ENCODE measurements around the gene DIPK1B. TPM values are rescaled to one million over a fixed set of nuclear protein-coding genes. Genes with fewer than 3 reads are reported as not detected.

The DIPK1B gene
- total RNA-seq, 1 experiment from 2014 or later, result 40.4 TPM

DNA sequence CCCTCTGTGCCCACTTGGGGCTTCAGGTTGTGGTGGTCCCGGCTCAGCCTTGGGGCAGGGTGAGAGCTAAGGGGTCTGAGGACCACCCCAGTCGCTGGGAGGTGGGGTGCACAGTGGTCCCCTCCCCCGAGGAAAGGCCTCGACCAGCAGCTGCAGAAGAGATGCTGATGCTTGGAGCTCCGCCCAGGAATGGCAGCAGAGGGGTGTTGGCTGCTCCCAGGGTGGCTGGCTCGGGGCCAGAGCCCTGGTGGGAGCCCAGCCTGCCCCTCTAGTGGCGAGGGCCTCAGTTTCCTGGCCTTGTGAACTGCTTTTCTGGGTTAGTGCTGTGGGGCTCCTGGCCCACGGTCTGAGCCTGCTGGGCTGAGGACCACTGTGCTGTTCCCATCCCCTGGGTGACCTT, 1.2 kb downstream of the DIPK1B start:
- H3K4me3 ChIP-seq (ENCODE audit: low read depth, low read length), result peak overlapping the region; percentile 85
- no peak overlapping the region for H3K27ac Mint-ChIP-seq (ENCODE audit: unreplicated experiment)
- TF ChIP-seq, protein P1, sequence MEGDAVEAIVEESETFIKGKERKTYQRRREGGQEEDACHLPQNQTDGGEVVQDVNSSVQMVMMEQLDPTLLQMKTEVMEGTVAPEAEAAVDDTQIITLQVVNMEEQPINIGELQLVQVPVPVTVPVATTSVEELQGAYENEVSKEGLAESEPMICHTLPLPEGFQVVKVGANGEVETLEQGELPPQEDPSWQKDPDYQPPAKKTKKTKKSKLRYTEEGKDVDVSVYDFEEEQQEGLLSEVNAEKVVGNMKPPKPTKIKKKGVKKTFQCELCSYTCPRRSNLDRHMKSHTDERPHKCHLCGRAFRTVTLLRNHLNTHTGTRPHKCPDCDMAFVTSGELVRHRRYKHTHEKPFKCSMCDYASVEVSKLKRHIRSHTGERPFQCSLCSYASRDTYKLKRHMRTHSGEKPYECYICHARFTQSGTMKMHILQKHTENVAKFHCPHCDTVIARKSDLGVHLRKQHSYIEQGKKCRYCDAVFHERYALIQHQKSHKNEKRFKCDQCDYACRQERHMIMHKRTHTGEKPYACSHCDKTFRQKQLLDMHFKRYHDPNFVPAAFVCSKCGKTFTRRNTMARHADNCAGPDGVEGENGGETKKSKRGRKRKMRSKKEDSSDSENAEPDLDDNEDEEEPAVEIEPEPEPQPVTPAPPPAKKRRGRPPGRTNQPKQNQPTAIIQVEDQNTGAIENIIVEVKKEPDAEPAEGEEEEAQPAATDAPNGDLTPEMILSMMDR (IDR thresholded peaks at IDR 0.05; ENCODE audit: insufficient read depth in 1 of 2, low read depth in 1 of 2, low read length in 1 of 2, severe bottlenecking in 1 of 2, unreplicated experiment in 1 of 2), result no peak

DNA sequence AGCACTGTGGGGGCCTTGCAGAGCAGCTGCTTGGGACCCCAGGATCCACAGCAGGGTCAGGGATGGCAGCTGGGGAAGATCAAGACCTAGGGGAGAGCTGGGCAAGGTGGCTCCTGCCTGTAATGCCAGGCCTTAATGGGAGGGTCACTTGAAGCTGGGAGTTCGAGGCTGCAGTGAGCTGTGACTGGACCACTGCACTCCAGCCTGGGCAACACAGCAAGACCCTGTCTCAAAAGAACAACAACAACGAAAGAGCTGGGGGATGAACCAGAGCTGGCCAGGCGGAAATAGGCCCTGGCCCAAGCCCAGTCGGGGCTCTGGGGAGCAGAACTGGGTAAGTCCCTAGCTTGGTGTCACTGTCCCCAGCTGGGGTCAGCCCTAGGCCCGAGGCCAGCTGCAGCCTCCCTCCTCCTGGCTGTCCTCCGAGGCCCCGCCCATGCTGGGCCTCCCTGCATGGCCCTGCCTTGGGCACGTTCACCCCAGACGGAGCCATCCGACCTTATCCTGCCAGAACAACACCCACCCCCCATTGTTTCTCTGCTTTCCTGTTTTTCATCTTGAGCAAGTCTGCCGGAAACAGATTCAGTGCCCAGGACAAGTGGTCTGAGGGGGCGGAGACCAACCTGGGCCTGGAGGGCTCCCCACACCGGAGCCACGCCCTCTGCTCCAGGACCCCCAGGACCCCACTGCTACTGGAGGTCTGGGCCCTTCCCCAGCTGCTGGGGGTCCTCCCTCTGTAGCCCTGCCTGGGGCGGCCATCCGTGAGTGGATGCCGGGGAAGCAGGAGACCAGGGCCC, 1.9 kb downstream of the DIPK1B start:
- H3K27ac Mint-ChIP-seq (ENCODE audit: unreplicated experiment), result no peak overlapping the region
- no peaks in the 10 kb centered on the region for H3K27me3 Mint-ChIP-seq (ENCODE audit: insufficient read depth, unreplicated experiment)
- no peaks in the 10 kb centered on the region for H3K27me3 ChIP-seq (replicated peaks; ENCODE audit: control insufficient read depth, insufficient read depth, low read length)
- peak in 1 of 2 experiments; percentile 39 for DNase-seq
- peaks cover 2% of the 10 kb centered on the region for H3K36me3 ChIP-seq (ENCODE audit: control insufficient read depth, insufficient read depth, low read length)
- CTCF ChIA-PET, result interaction anchor here (1.8 kb wide), 1 partner anchor 13 kb away, joined by 4 read pairs; no protein-coding TSS in a partner anchor
- POLR2A ChIA-PET, result interaction anchor here (1.2 kb wide), 1 partner anchor 14 kb away, joined by 5 read pairs; no protein-coding TSS in a partner anchor
- intact Hi-C loops (cut with micrococcal nuclease; ENCODE audit: unreplicated experiment), result no loop called here
- peaks cover under 1% of the 10 kb centered on the region for H3K36me3 Mint-ChIP-seq (ENCODE audit: insufficient read depth, unreplicated experiment)
- H3K4me1 Mint-ChIP-seq (ENCODE audit: low read depth, unreplicated experiment), result peaks cover 6% of the 10 kb centered on the region
- H3K4me3 Mint-ChIP-seq (ENCODE audit: unreplicated experiment), result peak overlapping the region; percentile 66
- peaks cover 11% of the 10 kb centered on the region for H3K4me1 ChIP-seq
- TSS peak; percentile 21 for BruUV-seq (replicated peaks)
- TF ChIP-seq, protein P1 (IDR thresholded peaks at IDR 0.05; ENCODE audit: insufficient read depth in 1 of 2, low read depth in 1 of 2, low read length in 1 of 2, severe bottlenecking in 1 of 2, unreplicated experiment in 1 of 2), result no peak
- H3K4me3 ChIP-seq (ENCODE audit: low read depth, low read length), result no peak overlapping the region; the same call in 1 of the 2 replicates
- H3K9me3 ChIP-seq, result no peaks in the 10 kb centered on the region
- H3K9me3 Mint-ChIP-seq (ENCODE audit: unreplicated experiment), result no peaks in the 10 kb centered on the region

More for the DNA sequence above, 1.2 kb downstream of the DIPK1B start:
- intact Hi-C loops (cut with micrococcal nuclease; ENCODE audit: unreplicated experiment), result no loop called here
- ChIA-PET CTCF (interaction anchor here (0.6 kb wide), 1 partner anchor 12 kb away, joined by 4 read pairs; no protein-coding TSS in a partner anchor), POLR2A (interaction anchor here (0.6 to 1.1 kb wide), 2 partner anchors 15 to 17 kb away, joined by 3 read pairs; no protein-coding TSS in a partner anchor)
- Mint-ChIP-seq H3K4me1 (ENCODE audit: low read depth, unreplicated experiment) (peaks cover 7% of the 10 kb centered on the region), H3K4me3 (ENCODE audit: unreplicated experiment) (peak overlapping the region; percentile 66), H3K36me3 (ENCODE audit: insufficient read depth, unreplicated experiment) (no peaks in the 10 kb centered on the region), H3K27me3 (ENCODE audit: insufficient read depth, unreplicated experiment) (no peaks in the 10 kb centered on the region), H3K9me3 (ENCODE audit: unreplicated experiment) (no peaks in the 10 kb centered on the region)
- peaks cover 2% of the 10 kb centered on the region for H3K36me3 ChIP-seq (ENCODE audit: control insufficient read depth, insufficient read depth, low read length)
- no TSS peak for BruUV-seq (replicated peaks)
- H3K27me3 ChIP-seq (replicated peaks; ENCODE audit: control insufficient read depth, insufficient read depth, low read length), result no peaks in the 10 kb centered on the region
- H3K9me3 ChIP-seq, result no peaks in the 10 kb centered on the region
- DNase-seq, result no peak
- H3K4me1 ChIP-seq, result peaks cover 11% of the 10 kb centered on the region

DNA sequence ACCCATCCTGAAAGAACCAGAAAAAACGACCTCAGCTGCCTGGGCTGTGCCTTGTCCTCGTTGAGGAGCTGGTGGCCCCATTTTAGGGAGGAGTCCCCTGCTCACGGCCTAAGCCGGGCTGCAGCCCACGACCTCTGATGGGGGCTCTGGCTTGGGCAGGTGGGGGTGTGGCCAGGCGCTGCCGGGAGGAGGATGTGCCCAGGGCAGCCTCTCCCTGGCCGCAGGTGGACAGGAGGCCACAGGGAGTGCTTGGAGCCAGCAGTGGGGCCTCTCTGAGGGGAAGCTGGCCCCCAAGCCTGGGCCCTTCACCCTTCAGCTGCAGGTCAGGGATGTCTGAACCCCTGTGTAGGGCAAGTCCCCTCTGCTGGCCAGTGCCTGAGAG, 2.5 kb downstream of the DIPK1B start:
- no TSS peak for BruUV-seq (replicated peaks)
- intact Hi-C loops (cut with micrococcal nuclease; ENCODE audit: unreplicated experiment), result no loop called here
- POLR2A ChIA-PET, result interaction anchor here (1.2 kb wide), 1 partner anchor 13 kb away, joined by 5 read pairs; no protein-coding TSS in a partner anchor

More for the DNA sequence above, 2.5 kb downstream of the DIPK1B start:
- no peaks in the 10 kb centered on the region for H3K9me3 Mint-ChIP-seq (ENCODE audit: unreplicated experiment)
- H3K4me3 Mint-ChIP-seq (ENCODE audit: unreplicated experiment), result peak overlapping the region; percentile 66
- H3K27ac Mint-ChIP-seq (ENCODE audit: unreplicated experiment), result no peak overlapping the region
- no peak for DNase-seq
- Histone ChIP-seq H3K27me3 (replicated peaks; ENCODE audit: control insufficient read depth, insufficient read depth, low read length) (no peaks in the 10 kb centered on the region), H3K4me1 (peaks cover 11% of the 10 kb centered on the region), H3K36me3 (ENCODE audit: control insufficient read depth, insufficient read depth, low read length) (peaks cover 2% of the 10 kb centered on the region), H3K9me3 (no peaks in the 10 kb centered on the region), H3K4me3 (ENCODE audit: low read depth, low read length) (no peak overlapping the region)
- CTCF ChIA-PET, result interaction anchor here (1.8 kb wide), 1 partner anchor 13 kb away, joined by 4 read pairs; no protein-coding TSS in a partner anchor
- H3K27me3 Mint-ChIP-seq (ENCODE audit: insufficient read depth, unreplicated experiment), result no peaks in the 10 kb centered on the region
- TF ChIP-seq, protein P1 (IDR thresholded peaks at IDR 0.05; ENCODE audit: insufficient read depth in 1 of 2, low read depth in 1 of 2, low read length in 1 of 2, severe bottlenecking in 1 of 2, unreplicated experiment in 1 of 2), result no peak
- H3K4me1 Mint-ChIP-seq (ENCODE audit: low read depth, unreplicated experiment), result peaks cover 6% of the 10 kb centered on the region
- H3K36me3 Mint-ChIP-seq (ENCODE audit: insufficient read depth, unreplicated experiment), result peaks cover 7% of the 10 kb centered on the region
